NCI-H2196 (cell line): ENCODE data around the gene HES2.
"Not testable (repeated sequence)": the region's sequence is repeated elsewhere in the genome, so short reads cannot be mapped to it uniquely, and the experiment has no call there.

Source experiments
- DNase-seq: peaks from one replicate; lab custom pipeline; 2025; ENCODE audit not compliant: unreplicated experiment; lab: John Stamatoyannopoulos, UW

The HES2 gene

DNA sequence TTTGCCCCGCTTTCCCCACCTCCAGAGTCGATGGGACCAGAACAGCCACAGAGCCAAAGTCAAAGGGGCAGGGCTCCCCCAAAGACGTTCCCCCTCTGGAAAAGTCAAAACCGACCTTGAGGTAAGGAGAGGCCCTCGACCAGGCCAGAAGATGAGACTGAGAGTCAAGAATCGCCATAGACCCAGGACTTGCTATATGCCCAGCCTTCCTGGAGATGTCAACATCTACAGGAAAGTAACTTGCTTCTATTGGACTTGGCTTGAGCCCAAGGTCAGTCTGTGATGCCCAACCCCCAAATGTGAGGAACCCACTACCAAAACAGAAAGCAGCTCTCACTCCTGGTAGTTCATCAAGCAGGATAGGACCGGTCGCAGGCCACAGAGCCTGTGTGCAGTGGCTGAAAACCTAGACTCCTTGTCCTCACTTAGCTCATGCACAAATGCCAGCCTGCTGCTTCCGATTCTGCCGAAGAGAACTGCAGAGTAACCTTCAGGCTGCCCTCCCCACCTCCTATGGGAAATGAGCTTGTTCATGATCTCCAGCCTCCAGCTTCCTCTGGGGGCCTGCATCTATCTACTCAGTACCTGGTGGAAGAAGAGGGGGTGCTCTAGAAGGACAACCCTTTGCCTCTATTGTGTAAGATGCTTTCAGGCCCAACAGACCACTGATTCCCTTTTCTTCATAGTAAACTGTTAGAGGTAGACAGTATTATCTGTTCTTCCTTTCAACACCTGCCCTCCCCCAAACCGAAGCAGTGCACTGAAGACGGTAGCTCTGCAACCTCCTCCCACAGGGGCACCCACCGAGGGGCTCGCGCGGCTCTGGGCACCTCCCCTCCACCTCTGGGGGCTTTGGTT is 27.5 kb downstream of the HES2 start:
- no peak for DNase-seq

DNA sequence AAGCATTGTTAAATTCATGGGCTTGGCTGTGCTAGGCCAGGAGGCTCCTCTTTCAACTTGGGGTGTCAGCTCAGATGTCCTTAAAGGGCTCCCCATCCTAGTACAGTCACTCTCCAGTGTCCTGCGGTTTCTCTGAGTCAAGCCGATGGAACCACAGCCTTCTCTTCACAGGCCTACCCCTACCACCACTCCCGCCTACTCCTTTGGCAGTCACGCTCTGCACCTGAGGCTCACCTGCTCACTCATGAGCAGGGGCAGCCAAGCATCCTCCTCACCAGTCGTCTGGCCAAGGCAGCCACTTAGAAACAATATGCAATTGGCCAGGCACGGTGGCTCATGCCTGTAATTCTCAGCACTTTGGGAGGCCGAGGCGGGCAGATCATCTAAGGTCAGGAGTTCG is 29.7 kb downstream of the HES2 start:
- no peak for DNase-seq

DNA sequence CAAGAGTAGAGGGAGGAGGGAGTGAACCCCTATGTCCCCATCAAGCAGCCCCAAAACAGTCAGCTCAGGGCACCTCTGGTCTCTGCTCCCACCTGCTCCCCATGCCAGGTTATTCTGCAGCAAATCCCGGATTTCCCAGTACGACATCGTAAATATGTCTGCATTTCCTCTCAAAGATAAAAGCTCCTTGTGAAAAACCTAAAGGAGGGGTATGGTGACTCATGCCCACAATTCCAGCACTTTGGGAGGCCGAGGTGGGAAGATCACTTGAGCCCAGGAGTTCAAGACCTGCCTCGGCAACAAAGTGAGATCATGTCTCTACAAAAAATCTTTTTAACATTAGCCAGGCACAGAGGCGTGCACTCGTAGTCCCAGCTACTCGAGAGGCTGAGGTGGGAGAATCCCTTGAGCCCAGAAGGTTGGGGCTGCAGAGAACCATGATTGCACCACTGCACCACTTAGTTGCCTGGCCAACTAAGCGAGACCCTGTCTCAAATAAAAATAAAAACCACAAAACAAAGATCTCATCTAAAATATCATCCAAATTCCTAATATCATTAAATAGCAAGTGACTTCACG is 33.3 kb downstream of the HES2 start:
- no peak for DNase-seq

DNA sequence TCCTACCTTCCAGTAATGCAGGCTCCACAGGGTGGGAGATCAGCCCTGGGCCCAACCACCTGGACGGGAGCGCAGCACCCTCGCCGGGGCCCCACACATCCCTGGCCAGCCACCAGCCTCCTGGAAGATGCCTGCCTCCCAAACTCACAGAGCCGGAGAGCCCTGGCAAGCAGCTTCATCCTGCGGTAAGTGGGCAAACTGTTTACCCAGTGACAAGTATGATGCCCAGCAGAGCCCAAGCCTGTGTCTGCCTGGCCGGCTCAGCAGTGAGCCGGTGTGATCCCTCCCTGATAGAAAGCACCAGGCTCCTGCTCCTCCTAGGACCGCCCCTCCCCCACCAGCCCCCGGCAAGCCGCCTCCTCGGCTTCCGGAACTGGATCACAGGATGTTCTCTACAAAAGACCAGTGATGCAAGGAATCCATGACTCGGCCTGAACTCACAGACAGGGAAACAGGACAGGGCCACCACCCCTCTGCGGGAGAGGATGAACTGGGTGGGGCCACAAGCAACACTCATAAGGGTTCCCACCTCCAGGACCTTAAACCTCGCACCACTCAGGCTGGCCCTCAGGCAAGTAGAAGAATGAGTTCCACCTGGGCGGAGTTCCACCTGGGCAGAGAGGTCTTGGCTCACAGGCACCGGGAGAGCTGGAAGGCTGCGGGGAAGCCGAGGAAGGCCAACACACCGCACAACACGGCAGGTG is 34.1 kb downstream of the HES2 start:
- peak; percentile 95 for DNase-seq

DNA sequence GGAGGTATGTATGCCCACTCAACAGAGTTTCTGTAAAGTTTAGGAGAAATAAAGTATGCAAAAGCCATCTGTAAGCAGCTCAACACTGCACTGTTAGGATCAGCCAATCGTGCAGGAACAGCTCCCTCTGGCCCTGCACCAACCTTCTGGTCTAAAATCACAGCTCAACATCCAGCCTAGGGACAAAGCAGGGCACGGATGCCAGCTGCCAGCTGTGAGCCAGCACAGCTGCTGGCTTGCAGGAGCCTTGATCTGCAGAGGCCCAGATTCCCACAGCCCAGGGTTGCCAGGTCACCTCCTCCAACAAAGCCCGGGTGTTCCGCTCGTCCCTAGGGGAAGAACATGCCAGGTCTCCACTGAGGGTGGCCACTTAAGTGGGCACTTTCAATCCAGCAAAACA is 34.8 kb downstream of the HES2 start:
- peak; percentile 58 for DNase-seq

DNA sequence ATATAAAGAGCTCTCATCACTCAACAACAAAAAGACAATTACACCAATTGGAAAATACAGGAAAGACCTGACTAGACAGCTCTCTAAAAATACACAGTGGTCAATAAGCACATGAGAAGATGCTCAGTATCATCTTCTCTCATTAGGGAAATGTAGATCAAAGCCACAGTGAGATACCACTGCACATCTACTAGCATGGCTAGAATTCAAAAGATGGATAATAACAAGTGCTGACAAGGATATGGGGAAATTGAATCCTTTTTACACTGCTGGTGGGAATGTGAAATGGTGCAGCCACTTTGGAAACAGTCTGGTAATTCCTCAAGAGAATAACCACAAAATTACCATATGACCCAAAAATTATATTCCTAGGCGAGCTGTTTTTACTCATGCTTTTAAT is 35.6 kb downstream of the HES2 start:
- DNase-seq, result no peak

DNA sequence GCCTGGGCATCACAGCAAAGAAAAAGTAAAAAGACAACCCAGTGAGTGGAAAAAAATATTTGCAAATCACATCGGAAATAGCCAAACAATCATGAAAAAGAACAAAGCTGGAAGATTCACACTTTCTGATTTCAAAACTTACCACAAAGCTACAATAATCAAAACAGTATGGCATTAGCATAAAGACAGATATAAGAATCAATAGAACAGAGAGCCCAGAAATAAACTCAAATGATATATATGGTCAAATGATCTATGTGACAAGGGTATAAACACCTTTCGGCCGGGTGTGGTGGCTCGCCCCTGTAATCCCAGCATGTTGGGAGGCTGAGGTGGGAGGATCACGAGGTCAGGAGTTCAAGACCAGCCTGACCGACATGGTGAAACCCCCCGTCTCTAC is 39.7 kb downstream of the HES2 start:
- no peak for DNase-seq

DNA sequence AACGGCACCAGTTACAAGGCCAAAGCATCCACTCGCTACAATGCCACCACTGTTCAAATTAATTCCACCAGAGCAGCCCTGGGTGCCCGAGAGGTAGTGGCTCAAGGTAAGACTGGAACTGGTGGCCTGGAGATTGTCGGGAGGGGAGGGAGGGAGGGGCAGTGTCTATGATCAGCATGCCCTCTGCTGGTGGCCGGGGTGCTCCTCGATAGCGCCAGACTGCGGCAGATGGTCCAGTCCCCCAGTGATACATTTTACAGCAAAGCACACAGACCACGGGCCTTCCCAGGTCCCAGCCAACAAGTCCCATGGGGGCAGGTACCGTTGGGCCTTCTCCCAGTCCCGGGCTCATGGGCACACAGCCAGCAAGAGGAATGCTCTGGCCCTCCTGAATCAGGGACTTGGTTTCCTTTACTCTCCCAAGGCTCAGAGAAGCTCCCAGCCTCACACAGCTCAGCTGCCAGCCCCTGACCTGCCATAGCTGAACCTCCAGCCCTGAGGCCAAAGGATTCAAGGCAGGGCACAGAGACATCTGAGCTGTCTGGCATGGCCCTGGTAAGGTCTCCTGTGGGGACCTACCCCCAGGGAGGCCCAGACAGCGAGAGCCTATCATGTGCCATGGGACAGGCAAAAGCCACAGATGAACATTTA is 41.5 kb downstream of the HES2 start:
- no peak for DNase-seq

- peak; percentile 89 for DNase-seq
Measured at GRCh38 chr1:6373961-6374720, 45.6 kb downstream of the HES2 start.

- DNase-seq, result not testable (repeated sequence)
Measured at GRCh38 chr1:6372236-6372635, 47.5 kb downstream of the HES2 start.

DNA sequence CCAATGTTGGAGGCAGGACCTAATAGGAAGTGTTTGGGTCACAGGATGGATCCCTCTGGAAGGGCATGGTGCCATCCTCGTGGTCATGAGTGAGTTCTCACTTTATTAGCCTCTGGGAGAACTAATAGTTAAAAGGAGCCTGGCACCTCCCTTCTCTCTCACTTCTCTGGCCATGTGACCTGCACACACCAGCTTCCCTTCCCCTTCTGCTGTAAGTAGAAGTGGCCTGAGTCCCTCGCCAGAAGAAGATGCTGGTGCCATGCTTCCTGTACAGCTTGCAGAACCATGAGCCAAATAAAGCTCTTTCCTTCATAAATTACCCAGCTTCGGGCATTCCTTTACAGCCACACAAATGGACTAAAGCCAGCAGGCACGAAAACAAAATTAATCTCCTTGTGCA is 49.7 kb downstream of the HES2 start:
- DNase-seq, result no peak

DNA sequence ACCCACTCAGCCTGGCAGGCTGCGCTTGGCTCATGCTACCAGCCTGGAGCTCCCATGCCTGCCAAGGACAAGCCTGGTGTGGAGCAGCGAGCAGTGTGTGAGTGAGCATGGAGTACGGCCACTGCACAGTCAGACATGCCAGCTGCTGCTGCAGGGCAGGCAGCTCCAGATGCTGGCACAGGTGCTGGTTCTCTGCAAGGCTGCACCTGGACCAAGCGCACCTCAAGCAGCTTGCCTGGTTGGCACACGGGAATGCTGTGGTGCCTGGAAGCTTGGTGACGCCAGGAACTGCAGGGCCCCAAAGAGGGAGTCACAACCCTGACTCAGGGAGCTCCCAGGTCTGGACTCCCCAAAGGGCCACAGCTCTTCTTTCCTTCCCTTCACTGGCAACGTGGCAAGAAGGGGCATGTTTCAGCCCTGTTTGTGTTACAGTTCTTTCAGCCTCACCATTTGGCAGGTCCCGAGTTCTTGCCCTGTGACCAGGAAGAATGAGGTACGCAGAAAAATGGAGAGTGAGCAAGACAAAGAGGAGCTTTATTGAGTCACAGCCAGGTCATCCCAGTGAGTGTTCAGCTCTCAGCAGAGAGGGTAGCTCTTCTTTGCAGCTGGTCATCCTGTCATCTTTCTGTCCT is 52.2 kb downstream of the HES2 start:
- DNase-seq, result no peak

DNA sequence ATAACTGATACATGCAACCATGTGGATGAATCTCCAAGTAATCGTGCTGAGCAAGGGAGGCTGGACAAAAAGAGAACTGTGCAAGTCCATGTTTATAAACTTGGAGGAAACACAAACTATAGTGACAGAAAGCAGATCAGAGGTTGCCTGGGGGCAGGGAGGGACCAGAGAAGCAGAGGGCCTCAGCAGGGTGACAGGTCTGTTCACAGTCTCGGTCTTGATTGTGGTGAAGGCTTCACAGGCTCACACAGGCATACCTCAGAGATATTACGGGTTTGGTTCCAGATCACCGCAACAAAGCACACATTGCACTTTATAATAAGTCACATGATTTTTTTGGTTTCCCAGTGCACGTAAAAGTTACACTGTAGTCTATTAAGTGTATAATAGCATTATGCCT is 54.7 kb downstream of the HES2 start:
- DNase-seq, result no peak

- peak; percentile 63 for DNase-seq
Measured at GRCh38 chr1:6363085-6363884, 56.4 kb downstream of the HES2 start.
